Heart left ventricle (tissue), 13 donors: ENCODE results near the gene ITGA11.

Source experiments
- POLR2A ChIP-seq, 2 donors: fragments of 450-650 bp; IDR thresholded peaks; one replicate each; pipeline ENCODE4 v1.6.1; 2017; ENCODE audit warnings: antibody characterized with exemption in 2 of 2, mild to moderate bottlenecking in 2 of 2, moderate library complexity in 2 of 2
- TF ChIP-seq, protein P1 (sequence below), 12 donors: fragments of 200-600 bp; sonication (generic) in 4 of 12; IDR thresholded peaks; one replicate each; pipeline versions ENCODE4 v1.5.0 to v1.8.0; 2018 to 2022; ENCODE audit warnings: antibody characterized with exemption in 12 of 12, mild to moderate bottlenecking in 5 of 12
- donor health status: ischemic (EF 13 %, LVEDD 7.1; RV severe dilation, severe dysfunction).
- donor health status: DM: no; HTN: yes; CAD: no.
- donor health status: DM: no; HTN: no; CAD: no.
- donor health status: ischemic (EF 25% LVEDD 6.9; RV normal size, moderate dysfunction).
- donor health status: ischemic (EF 25% LVEDD 5.7; RV mildly dilated, moderate dysfunction).
- donor health status: ischemic (EF 35%, LVEDD 5.7; RV mildly dilated, moderate dysfunction).
- donor health status: nonischemic (EF 11% LVEDD 7.7; RV severe dilation, severe dysfunction).
- donor health status: DM: yes; HTN: yes; CAD: no.
- donor health status: PGD.
- donor health status: ischemic (EF 29% LVEDD 5.4; RV normal size, mild dysfunction).
- donor health status: nonischemic (EF 23%, LVEDD 6.1; RV moderate dilation, normal function).

DNA sequence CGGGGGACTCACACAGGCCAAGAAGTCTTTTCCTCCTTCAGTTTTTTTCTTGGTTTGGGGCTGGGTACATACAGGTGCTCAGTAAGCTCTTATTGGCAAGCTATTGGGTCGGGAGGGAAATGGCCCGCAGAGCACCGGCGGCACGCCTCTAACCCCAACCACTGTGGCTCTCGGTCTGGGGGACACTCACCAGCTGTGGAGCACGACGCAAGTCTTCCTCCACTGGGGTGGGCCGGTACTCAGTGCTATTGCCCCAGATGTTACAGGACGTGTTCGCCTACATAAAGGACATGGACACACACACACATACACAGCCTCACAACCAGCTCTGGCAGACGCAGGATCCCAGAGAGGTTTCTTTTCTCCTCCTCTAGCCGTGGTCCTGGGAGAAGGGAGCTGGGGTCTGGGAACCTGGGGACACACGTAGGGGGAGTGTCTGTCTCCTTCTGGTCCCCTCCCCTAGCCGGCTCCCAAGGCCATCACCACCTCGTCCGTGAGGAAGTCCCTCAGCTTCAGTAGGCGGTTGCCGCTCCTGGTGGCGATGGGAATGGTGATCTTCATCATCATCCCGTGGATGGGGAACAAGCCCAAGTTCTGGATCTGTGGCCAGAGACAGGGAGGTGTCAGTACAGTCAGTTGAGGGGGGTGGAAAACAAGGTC, 121.0 kb downstream of the ITGA11 start:
- TF ChIP-seq, protein P1, sequence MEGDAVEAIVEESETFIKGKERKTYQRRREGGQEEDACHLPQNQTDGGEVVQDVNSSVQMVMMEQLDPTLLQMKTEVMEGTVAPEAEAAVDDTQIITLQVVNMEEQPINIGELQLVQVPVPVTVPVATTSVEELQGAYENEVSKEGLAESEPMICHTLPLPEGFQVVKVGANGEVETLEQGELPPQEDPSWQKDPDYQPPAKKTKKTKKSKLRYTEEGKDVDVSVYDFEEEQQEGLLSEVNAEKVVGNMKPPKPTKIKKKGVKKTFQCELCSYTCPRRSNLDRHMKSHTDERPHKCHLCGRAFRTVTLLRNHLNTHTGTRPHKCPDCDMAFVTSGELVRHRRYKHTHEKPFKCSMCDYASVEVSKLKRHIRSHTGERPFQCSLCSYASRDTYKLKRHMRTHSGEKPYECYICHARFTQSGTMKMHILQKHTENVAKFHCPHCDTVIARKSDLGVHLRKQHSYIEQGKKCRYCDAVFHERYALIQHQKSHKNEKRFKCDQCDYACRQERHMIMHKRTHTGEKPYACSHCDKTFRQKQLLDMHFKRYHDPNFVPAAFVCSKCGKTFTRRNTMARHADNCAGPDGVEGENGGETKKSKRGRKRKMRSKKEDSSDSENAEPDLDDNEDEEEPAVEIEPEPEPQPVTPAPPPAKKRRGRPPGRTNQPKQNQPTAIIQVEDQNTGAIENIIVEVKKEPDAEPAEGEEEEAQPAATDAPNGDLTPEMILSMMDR (IDR thresholded peaks at IDR 0.05): no peak
- no peak for TF ChIP-seq POLR2A (IDR thresholded peaks at IDR 0.05)
